ENCODE data around the gene CFHR3. TPM values are rescaled to one million over a fixed set of nuclear protein-coding genes. Genes with fewer than 3 reads are reported as not detected.
A peak's percentile ranks its signal among the peaks of the same experiment; 100 is the strongest.
"Not testable (repeated sequence)": the region's sequence is repeated elsewhere in the genome, so short reads cannot be mapped to it uniquely, and the experiment has no call there.

The CFHR3 gene
- polyA plus RNA-seq (ENCODE audit: insufficient read depth in 1 of 5, insufficient read length in 5 of 5, low replicate concordance in 1 of 5): 1 to 10 TPM in 2 of 5 donors, under 1 TPM in 3; 0.31 to 1.3 (median 0.72) TPM
- long read RNA-seq, donor 1: 0 reads
- long read RNA-seq, donor 2: 0 reads
- long read RNA-seq, donor 3: 0 reads
- long read RNA-seq, donor 4: 0 reads
- long read RNA-seq, donor 5: 0 reads
- long read RNA-seq, donor 6: 0 reads
- long read RNA-seq, donor 7: 0 reads
- long read RNA-seq, donor 8: 0 reads

GRCh38 chr1:196774603-196775002 lies at the start of gene CFHR3:
Gene CFHR3 (plus strand): TSS chr1:196774840. CDS start chr1:196774887, 47 bp downstream.
- no peak for DNase-seq

GRCh38 chr1:196732526-196732925 lies 42.1 kb upstream of the CFHR3 start:
- no peak for DNase-seq

GRCh38 chr1:196733091-196733970 lies 41.3 kb upstream of the CFHR3 start:
- no peak for DNase-seq

GRCh38 chr1:196734006-196734405 lies 40.6 kb upstream of the CFHR3 start:
- DNase-seq: no peak

- no peak for DNase-seq
These were observed 40.2 kb upstream of the CFHR3 start for GRCh38 chr1:196734460-196734859.

GRCh38 chr1:196738730-196739129 lies 35.9 kb upstream of the CFHR3 start:
- DNase-seq: no peak

GRCh38 chr1:196743244-196743643 lies 31.4 kb upstream of the CFHR3 start:
- not testable (repeated sequence) for DNase-seq

GRCh38 chr1:196765019-196765740 lies 9.5 kb upstream of the CFHR3 start:
- DNase-seq: not testable (repeated sequence)

GRCh38 chr1:196769823-196770222 lies 4.8 kb upstream of the CFHR3 start:
- not testable (repeated sequence) for DNase-seq

- DNase-seq: no peak
These were observed 927 bp upstream of the CFHR3 start for GRCh38 chr1:196773713-196774112.

- no peak for DNase-seq
These were observed 465 bp upstream of the CFHR3 start for GRCh38 chr1:196774175-196774574.

- DNase-seq: no peak
These were observed 3.0 kb downstream of the CFHR3 start for GRCh38 chr1:196777603-196778002.

- DNase-seq: no peak
These were observed 4.5 kb downstream of the CFHR3 start for GRCh38 chr1:196779093-196779492.

- DNase-seq: not testable (repeated sequence)
These were observed 16.6 kb downstream of the CFHR3 start for GRCh38 chr1:196791252-196791651.

GRCh38 chr1:196794103-196794502 lies 19.5 kb downstream of the CFHR3 start:
- DNase-seq: not testable (repeated sequence)

- no peak for DNase-seq
These were observed 23.3 kb downstream of the CFHR3 start for GRCh38 chr1:196797891-196798290.

- DNase-seq: not testable (repeated sequence)
These were observed 27.3 kb downstream of the CFHR3 start for GRCh38 chr1:196801920-196802319.

- DNase-seq: no peak
These were observed 34.0 kb downstream of the CFHR3 start for GRCh38 chr1:196808529-196809235.

- DNase-seq: not testable (repeated sequence)
These were observed 42.8 kb downstream of the CFHR3 start for GRCh38 chr1:196817442-196817841.

GRCh38 chr1:196819531-196819930 lies 44.9 kb downstream of the CFHR3 start, which contains the start of gene CFHR1:
Gene CFHR1 (plus strand): TSS chr1:196819731. CDS start chr1:196819845, 114 bp downstream.
- DNase-seq: not testable (repeated sequence)

- peak; percentile 0 for DNase-seq
These were observed 53.2 kb downstream of the CFHR3 start for GRCh38 chr1:196827860-196828259.

Data from right lung (tissue), 10 donors.